ENCODE data around the gene TRAPPC8. TPM values are rescaled to one million over a fixed set of nuclear protein-coding genes. Genes with fewer than 3 reads are reported as not detected.

TRAPPC8 gene
- total and polyA plus RNA-seq, 10 of the 15 experiments (the other 5 are each of a cell fraction or from before 2014, with no cell fraction given) = 13.0 to 75.4 (median 24.8) TPM

GRCh38 chr18:31931886-31932240 lies 11.1 kb downstream of the TRAPPC8 start:
- H4K20me1 ChIP-seq (ENCODE audit: control insufficient read depth, insufficient read depth) = no peaks in the 10 kb centered on the region
- H3K9ac ChIP-seq (ENCODE audit: control insufficient read depth, insufficient read depth, low read length) = no peak overlapping the region
- H3K27me3 ChIP-seq (replicated peaks in 1 of 2; ENCODE audit: control insufficient read depth in 2 of 2, insufficient read depth in 2 of 2, low read length in 1 of 2) = no peaks in the 10 kb centered on the region
- no peak overlapping the region for H2AFZ ChIP-seq (ENCODE audit: control insufficient read depth, low read depth, low read length)
- peaks cover 2% of the 10 kb centered on the region; the same call in 1 of the 2 replicates for H3K79me2 ChIP-seq (ENCODE audit: control insufficient read depth, insufficient read depth, low read length)
- ChIA-PET POLR2A (no interaction called here), CTCF (interaction anchor here (1.1 kb wide), 1 partner anchor 45 kb away, joined by 3 read pairs; no protein-coding TSS in a partner anchor), RAD21 (ENCODE audit: unreplicated experiment) (no interaction called here), SMC1A (ENCODE audit: uncharacterized antibody, unreplicated experiment) (interaction anchor here (0.7 to 1.2 kb wide), 3 partner anchors 10 to 167 kb away, joined by 3 to 6 read pairs (median 3); no protein-coding TSS in a partner anchor)
- H3K4me1 ChIP-seq (ENCODE audit: control insufficient read depth, insufficient read depth, low read length) = no peaks in the 10 kb centered on the region
- no peak overlapping the region for H3K4me3 ChIP-seq
- H3K27ac ChIP-seq (ENCODE audit: control insufficient read depth, insufficient read depth) = no peak overlapping the region
- WGBS (ENCODE audit: insufficient coverage, insufficient replicate concordance, low lambda C conversion rate, missing lambda C conversion rate) = 88% methylated on average over 6 of the region's 6 CpGs
- no peak overlapping the region for H3K4me2 ChIP-seq (ENCODE audit: control insufficient read depth, insufficient read depth)
- no TSS peak for BruUV-seq (replicated peaks)
- DNase-seq (ENCODE audit: low read depth, low spot score) (no peak), FAIRE-seq (no peak), ATAC-seq (no peak)
- H3K9me3 ChIP-seq (replicated peaks; ENCODE audit: control insufficient read depth, insufficient read depth, low read length) = no peaks in the 10 kb centered on the region
- intact Hi-C loops (cut with micrococcal nuclease; ENCODE audit: unreplicated experiment) (no loop called here), in situ Hi-C loops (cut with MboI) (no loop called here)
- H3K36me3 ChIP-seq (ENCODE audit: control insufficient read depth in 2 of 2, insufficient read depth in 2 of 2, low read length in 1 of 2) = peaks cover 0 to 9% of the 10 kb centered on the region in 2 experiments; a peak in 3 of 4 replicates
- TF ChIP-seq ZNF622 (IDR thresholded peaks at IDR 0.05) = no peak
- no peak for TF ChIP-seq EED (IDR thresholded peaks at IDR 0.05; ENCODE audit: low read depth)

GRCh38 chr18:31931163-31931885 lies 11.6 kb downstream of the TRAPPC8 start:
- no peak overlapping the region for H3K4me2 ChIP-seq (ENCODE audit: control insufficient read depth, insufficient read depth)
- ATAC-seq (no peak), DNase-seq (ENCODE audit: low read depth, low spot score) (no peak), FAIRE-seq (no peak)
- intact Hi-C loops (cut with micrococcal nuclease; ENCODE audit: unreplicated experiment) = no loop called here
- RAD21 ChIA-PET (ENCODE audit: unreplicated experiment) = no interaction called here
- H3K27ac ChIP-seq (ENCODE audit: control insufficient read depth, insufficient read depth) = no peak overlapping the region
- BruUV-seq (replicated peaks) = TSS peak; percentile 13
- in situ Hi-C loops (cut with MboI) = no loop called here
- no peak overlapping the region for H3K9ac ChIP-seq (ENCODE audit: control insufficient read depth, insufficient read depth, low read length)
- no peaks in the 10 kb centered on the region for H4K20me1 ChIP-seq (ENCODE audit: control insufficient read depth, insufficient read depth)
- 88% methylated on average over 6 of the region's 6 CpGs for WGBS (ENCODE audit: insufficient coverage, insufficient replicate concordance, low lambda C conversion rate, missing lambda C conversion rate)
- no peaks in the 10 kb centered on the region for H3K9me3 ChIP-seq (replicated peaks; ENCODE audit: control insufficient read depth, insufficient read depth, low read length)
- peaks cover 0 to 9% of the 10 kb centered on the region in 2 experiments; a peak in 3 of 4 replicates for H3K36me3 ChIP-seq (ENCODE audit: control insufficient read depth in 2 of 2, insufficient read depth in 2 of 2, low read length in 1 of 2)
- CTCF ChIA-PET = interaction anchor here (1.1 kb wide), 1 partner anchor 46 kb away, joined by 3 read pairs; no protein-coding TSS in a partner anchor
- H3K4me1 ChIP-seq (ENCODE audit: control insufficient read depth, insufficient read depth, low read length) = no peaks in the 10 kb centered on the region
- H3K27me3 ChIP-seq (replicated peaks in 1 of 2; ENCODE audit: control insufficient read depth in 2 of 2, insufficient read depth in 2 of 2, low read length in 1 of 2) = no peaks in the 10 kb centered on the region
- H3K79me2 ChIP-seq (ENCODE audit: control insufficient read depth, insufficient read depth, low read length) = peaks cover 2% of the 10 kb centered on the region; the same call in 1 of the 2 replicates
- no peak overlapping the region for H2AFZ ChIP-seq (ENCODE audit: control insufficient read depth, low read depth, low read length)
- no peak overlapping the region for H3K4me3 ChIP-seq
- SMC1A ChIA-PET (ENCODE audit: uncharacterized antibody, unreplicated experiment) = interaction anchor here (1.0 to 1.2 kb wide), 2 partner anchors 10 to 16 kb away, joined by 3 to 6 read pairs; no protein-coding TSS in a partner anchor
- POLR2A ChIA-PET = no interaction called here
- TF ChIP-seq, protein P1, sequence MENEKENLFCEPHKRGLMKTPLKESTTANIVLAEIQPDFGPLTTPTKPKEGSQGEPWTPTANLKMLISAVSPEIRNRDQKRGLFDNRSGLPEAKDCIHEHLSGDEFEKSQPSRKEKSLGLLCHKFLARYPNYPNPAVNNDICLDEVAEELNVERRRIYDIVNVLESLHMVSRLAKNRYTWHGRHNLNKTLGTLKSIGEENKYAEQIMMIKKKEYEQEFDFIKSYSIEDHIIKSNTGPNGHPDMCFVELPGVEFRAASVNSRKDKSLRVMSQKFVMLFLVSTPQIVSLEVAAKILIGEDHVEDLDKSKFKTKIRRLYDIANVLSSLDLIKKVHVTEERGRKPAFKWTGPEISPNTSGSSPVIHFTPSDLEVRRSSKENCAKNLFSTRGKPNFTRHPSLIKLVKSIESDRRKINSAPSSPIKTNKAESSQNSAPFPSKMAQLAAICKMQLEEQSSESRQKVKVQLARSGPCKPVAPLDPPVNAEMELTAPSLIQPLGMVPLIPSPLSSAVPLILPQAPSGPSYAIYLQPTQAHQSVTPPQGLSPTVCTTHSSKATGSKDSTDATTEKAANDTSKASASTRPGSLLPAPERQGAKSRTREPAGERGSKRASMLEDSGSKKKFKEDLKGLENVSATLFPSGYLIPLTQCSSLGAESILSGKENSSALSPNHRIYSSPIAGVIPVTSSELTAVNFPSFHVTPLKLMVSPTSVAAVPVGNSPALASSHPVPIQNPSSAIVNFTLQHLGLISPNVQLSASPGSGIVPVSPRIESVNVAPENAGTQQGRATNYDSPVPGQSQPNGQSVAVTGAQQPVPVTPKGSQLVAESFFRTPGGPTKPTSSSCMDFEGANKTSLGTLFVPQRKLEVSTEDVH (IDR thresholded peaks at IDR 0.05; ENCODE audit: low read depth, partially characterized antibody) = no peak
- TF ChIP-seq ZNF622 (IDR thresholded peaks at IDR 0.05) (no peak), NR2C1 (IDR thresholded peaks at IDR 0.05) (no peak), IKZF1 (conservative IDR thresholded peaks at IDR 0.05) (no peak), RELB (IDR thresholded peaks at IDR 0.05; ENCODE audit: low read depth) (no peak), RFX5 (IDR thresholded peaks at IDR 0.05; ENCODE audit: low read depth, low read length) (no peak), TBL1XR1 (IDR thresholded peaks at IDR 0.05; ENCODE audit: low read depth, low read length) (no peak), SPI1 (IDR thresholded peaks at IDR 0.05; ENCODE audit: borderline replicate concordance, insufficient read depth, low read depth, low read length) (no peak), STAT3 (IDR thresholded peaks at IDR 0.05; ENCODE audit: low read depth, low read length) (no peak), BRCA1 (IDR thresholded peaks at IDR 0.05; ENCODE audit: low read depth, low read length) (no peak), MEF2B (IDR thresholded peaks at IDR 0.05; ENCODE audit: partially characterized antibody, poor library complexity, severe bottlenecking) (no peak), NBN (IDR thresholded peaks at IDR 0.05) (no peak)
